Measurements from ENCODE around the gene CENPE. TPM values are rescaled to one million over a fixed set of nuclear protein-coding genes. Genes with fewer than 3 reads are reported as not detected.
A peak's percentile ranks its signal among the peaks of the same experiment; 100 is the strongest.

The CENPE gene
- total RNA-seq, 1 donor: 13.0 TPM

- TF ChIP-seq, protein P1, sequence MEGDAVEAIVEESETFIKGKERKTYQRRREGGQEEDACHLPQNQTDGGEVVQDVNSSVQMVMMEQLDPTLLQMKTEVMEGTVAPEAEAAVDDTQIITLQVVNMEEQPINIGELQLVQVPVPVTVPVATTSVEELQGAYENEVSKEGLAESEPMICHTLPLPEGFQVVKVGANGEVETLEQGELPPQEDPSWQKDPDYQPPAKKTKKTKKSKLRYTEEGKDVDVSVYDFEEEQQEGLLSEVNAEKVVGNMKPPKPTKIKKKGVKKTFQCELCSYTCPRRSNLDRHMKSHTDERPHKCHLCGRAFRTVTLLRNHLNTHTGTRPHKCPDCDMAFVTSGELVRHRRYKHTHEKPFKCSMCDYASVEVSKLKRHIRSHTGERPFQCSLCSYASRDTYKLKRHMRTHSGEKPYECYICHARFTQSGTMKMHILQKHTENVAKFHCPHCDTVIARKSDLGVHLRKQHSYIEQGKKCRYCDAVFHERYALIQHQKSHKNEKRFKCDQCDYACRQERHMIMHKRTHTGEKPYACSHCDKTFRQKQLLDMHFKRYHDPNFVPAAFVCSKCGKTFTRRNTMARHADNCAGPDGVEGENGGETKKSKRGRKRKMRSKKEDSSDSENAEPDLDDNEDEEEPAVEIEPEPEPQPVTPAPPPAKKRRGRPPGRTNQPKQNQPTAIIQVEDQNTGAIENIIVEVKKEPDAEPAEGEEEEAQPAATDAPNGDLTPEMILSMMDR (IDR thresholded peaks at IDR 0.05; ENCODE audit: extremely low read depth, low read depth, low read length): no peak
- no peak overlapping the region for H3K4me2 ChIP-seq (ENCODE audit: insufficient read depth, low read length)
- H3K9me3 ChIP-seq (ENCODE audit: low read depth, low read length): no peaks in the 10 kb centered on the region
- H3K4me3 ChIP-seq (ENCODE audit: insufficient read depth, low read length): no peak overlapping the region
- H3K36me3 ChIP-seq (ENCODE audit: insufficient read depth, low read length): no peaks in the 10 kb centered on the region
- no peaks in the 10 kb centered on the region for H4K20me1 ChIP-seq (ENCODE audit: insufficient read depth, low read length)
- H3K27me3 ChIP-seq (ENCODE audit: insufficient read depth, low read length): no peaks in the 10 kb centered on the region
- no peak overlapping the region for H3K27ac ChIP-seq (ENCODE audit: low read depth, low read length)
- no peaks in the 10 kb centered on the region for H3K79me2 ChIP-seq (ENCODE audit: insufficient read depth, low read length)
- H2AFZ ChIP-seq (ENCODE audit: low read length): peak overlapping the region; percentile 4
- DNase-seq (ENCODE audit: insufficient read length, low spot score, missing footprints): no peak
- H3K4me1 ChIP-seq (ENCODE audit: insufficient read depth, low read length): no peaks in the 10 kb centered on the region
Measured at GRCh38 chr4:103207673-103208072, 9.5 kb upstream of the CENPE start.

GRCh38 chr4:103204111-103204510 lies 6.0 kb upstream of the CENPE start:
- no peaks in the 10 kb centered on the region for H3K36me3 ChIP-seq (ENCODE audit: insufficient read depth, low read length)
- no peak overlapping the region for H3K4me3 ChIP-seq (ENCODE audit: insufficient read depth, low read length)
- H3K9me3 ChIP-seq (ENCODE audit: low read depth, low read length): no peaks in the 10 kb centered on the region
- H4K20me1 ChIP-seq (ENCODE audit: insufficient read depth, low read length): no peaks in the 10 kb centered on the region
- H3K79me2 ChIP-seq (ENCODE audit: insufficient read depth, low read length): no peaks in the 10 kb centered on the region
- no peak overlapping the region for H3K27ac ChIP-seq (ENCODE audit: low read depth, low read length)
- H3K4me1 ChIP-seq (ENCODE audit: insufficient read depth, low read length): no peaks in the 10 kb centered on the region
- H3K27me3 ChIP-seq (ENCODE audit: insufficient read depth, low read length): no peaks in the 10 kb centered on the region
- no peak overlapping the region for H3K4me2 ChIP-seq (ENCODE audit: insufficient read depth, low read length)
- DNase-seq (ENCODE audit: insufficient read length, low spot score, missing footprints): no peak
- TF ChIP-seq, protein P1 (IDR thresholded peaks at IDR 0.05; ENCODE audit: extremely low read depth, low read depth, low read length): peak; percentile 41
- H2AFZ ChIP-seq (ENCODE audit: low read length): no peak overlapping the region

DNA sequence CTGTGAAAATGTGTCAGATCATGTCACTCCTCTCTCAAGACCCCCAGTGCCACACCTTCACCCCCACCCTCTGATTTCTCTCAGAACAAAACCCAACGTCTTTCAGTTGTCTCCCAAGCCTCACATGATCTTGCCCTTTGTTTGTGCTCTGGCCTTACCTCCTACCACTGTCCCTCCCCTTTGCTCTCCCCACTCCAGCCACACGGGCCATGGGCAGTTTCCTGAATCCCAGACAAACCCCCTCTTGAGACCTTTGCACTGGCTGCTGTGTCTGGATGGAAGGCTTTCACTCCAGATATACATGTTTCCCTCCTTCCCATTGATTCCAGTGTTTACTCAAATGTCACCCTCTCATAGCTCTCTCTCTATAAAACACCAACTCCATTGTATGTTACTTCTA lies 3.6 kb upstream of the CENPE start:
- Histone ChIP-seq H3K79me2 (ENCODE audit: insufficient read depth, low read length) (peaks cover 14% of the 10 kb centered on the region), H3K4me3 (ENCODE audit: insufficient read depth, low read length) (no peak overlapping the region), H2AFZ (ENCODE audit: low read length) (no peak overlapping the region), H4K20me1 (ENCODE audit: insufficient read depth, low read length) (no peaks in the 10 kb centered on the region), H3K27ac (ENCODE audit: low read depth, low read length) (no peak overlapping the region), H3K9me3 (ENCODE audit: low read depth, low read length) (no peaks in the 10 kb centered on the region), H3K36me3 (ENCODE audit: insufficient read depth, low read length) (no peaks in the 10 kb centered on the region), H3K4me2 (ENCODE audit: insufficient read depth, low read length) (no peak overlapping the region), H3K27me3 (ENCODE audit: insufficient read depth, low read length) (no peaks in the 10 kb centered on the region), H3K4me1 (ENCODE audit: insufficient read depth, low read length) (peaks cover 8% of the 10 kb centered on the region)
- TF ChIP-seq, protein P1 (IDR thresholded peaks at IDR 0.05; ENCODE audit: extremely low read depth, low read depth, low read length): no peak
- peak; percentile 21 for DNase-seq (ENCODE audit: insufficient read length, low spot score, missing footprints)

- DNase-seq (ENCODE audit: insufficient read length, low spot score, missing footprints): no peak
- H3K79me2 ChIP-seq (ENCODE audit: insufficient read depth, low read length): peaks cover 18% of the 10 kb centered on the region
- no peaks in the 10 kb centered on the region for H3K36me3 ChIP-seq (ENCODE audit: insufficient read depth, low read length)
- H3K27ac ChIP-seq (ENCODE audit: low read depth, low read length): no peak overlapping the region
- no peak overlapping the region for H2AFZ ChIP-seq (ENCODE audit: low read length)
- no peak overlapping the region for H3K4me3 ChIP-seq (ENCODE audit: insufficient read depth, low read length)
- peaks cover 11% of the 10 kb centered on the region for H3K4me1 ChIP-seq (ENCODE audit: insufficient read depth, low read length)
- no peaks in the 10 kb centered on the region for H3K27me3 ChIP-seq (ENCODE audit: insufficient read depth, low read length)
- TF ChIP-seq, protein P1 (IDR thresholded peaks at IDR 0.05; ENCODE audit: extremely low read depth, low read depth, low read length): no peak
- no peak overlapping the region for H3K4me2 ChIP-seq (ENCODE audit: insufficient read depth, low read length)
- no peaks in the 10 kb centered on the region for H3K9me3 ChIP-seq (ENCODE audit: low read depth, low read length)
- H4K20me1 ChIP-seq (ENCODE audit: insufficient read depth, low read length): no peaks in the 10 kb centered on the region
Measured at GRCh38 chr4:103201253-103201652, 3.1 kb upstream of the CENPE start.
